Activated T-cell treated with anti-CD3 and anti-CD28 coated beads for 4 hours (primary cell): ENCODE results near the gene XPC.

ENCODE experiments used
- DNase-seq: peaks from one replicate; pipeline ENCODE4 v3.0.0-alpha.2; 2020

Gene XPC

GRCh38 chr3:14169871-14170270 is 8.5 kb downstream of the XPC start:
- DNase-seq, result no peak

GRCh38 chr3:14169435-14169834 is 9.0 kb downstream of the XPC start:
- DNase-seq, result no peak

- no peak for DNase-seq
These were observed 11.4 kb downstream of the XPC start for GRCh38 chr3:14166877-14167603.

GRCh38 chr3:14162178-14162577 is 16.2 kb downstream of the XPC start:
- no peak for DNase-seq

GRCh38 chr3:14161282-14161681 is 17.1 kb downstream of the XPC start:
- DNase-seq, result no peak

- no peak for DNase-seq
These were observed 19.0 kb downstream of the XPC start for GRCh38 chr3:14159426-14159825.

GRCh38 chr3:14158370-14158769 is 20.0 kb downstream of the XPC start:
- DNase-seq, result no peak

- no peak for DNase-seq
These were observed 20.4 kb downstream of the XPC start for GRCh38 chr3:14157951-14158350.

GRCh38 chr3:14156843-14157561 is 21.4 kb downstream of the XPC start:
- no peak for DNase-seq

- DNase-seq, result no peak
These were observed 22.2 kb downstream of the XPC start for GRCh38 chr3:14156201-14156600.

- no peak for DNase-seq
These were observed 23.4 kb downstream of the XPC start for GRCh38 chr3:14154895-14155440.

GRCh38 chr3:14154276-14154675 is 24.1 kb downstream of the XPC start:
- DNase-seq, result no peak

- DNase-seq, result no peak
These were observed 24.7 kb downstream of the XPC start for GRCh38 chr3:14153663-14154062.

- DNase-seq, result no peak
These were observed 25.4 kb downstream of the XPC start for GRCh38 chr3:14152963-14153355.

GRCh38 chr3:14152233-14152962 is 26.0 kb downstream of the XPC start:
- DNase-seq, result no peak

GRCh38 chr3:14151471-14152083 is 26.8 kb downstream of the XPC start:
- DNase-seq, result no peak

- no peak for DNase-seq
These were observed 27.7 kb downstream of the XPC start for GRCh38 chr3:14150491-14151230.

- no peak for DNase-seq
These were observed 28.3 kb downstream of the XPC start for GRCh38 chr3:14150078-14150477.

GRCh38 chr3:14148041-14148985 is 30.1 kb downstream of the XPC start:
- no peak for DNase-seq

GRCh38 chr3:14147617-14148016 is 30.8 kb downstream of the XPC start:
- no peak for DNase-seq

- no peak for DNase-seq
These were observed 31.4 kb downstream of the XPC start for GRCh38 chr3:14147066-14147435.
